Measurements from ENCODE around the gene WHRN.

DNA sequence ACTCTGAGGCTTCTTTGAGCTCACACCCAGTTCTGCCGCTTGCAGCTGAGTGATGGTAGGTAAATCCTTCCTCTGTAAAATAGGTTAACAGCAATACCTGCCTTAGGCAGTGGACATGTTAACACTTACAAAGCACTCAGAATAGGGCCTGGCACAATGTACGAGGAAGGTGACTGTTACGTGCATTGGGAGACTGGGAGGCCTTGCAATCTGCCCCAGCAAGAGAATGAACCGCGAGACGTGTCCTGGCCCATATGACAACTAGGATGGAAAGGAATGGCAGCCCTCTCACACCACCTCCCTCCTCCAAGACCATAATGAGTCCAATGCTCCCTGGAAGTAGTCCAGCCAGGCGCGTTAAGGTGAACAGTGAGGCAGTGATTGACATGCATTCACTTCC is 94.4 kb downstream of the WHRN start:
- TF ChIP-seq POLR2A (IDR thresholded peaks at IDR 0.05; ENCODE audit: extremely low read depth, insufficient read length) (no peak), CTCF (IDR thresholded peaks at IDR 0.05; ENCODE audit: low read depth, low read length) (no peak)

All from NB4 (cell line).